ENCODE results near the gene GNB1.
"Not testable (repeated sequence)": the region's sequence is repeated elsewhere in the genome, so short reads cannot be mapped to it uniquely, and the experiment has no call there.

GNB1 gene

DNA sequence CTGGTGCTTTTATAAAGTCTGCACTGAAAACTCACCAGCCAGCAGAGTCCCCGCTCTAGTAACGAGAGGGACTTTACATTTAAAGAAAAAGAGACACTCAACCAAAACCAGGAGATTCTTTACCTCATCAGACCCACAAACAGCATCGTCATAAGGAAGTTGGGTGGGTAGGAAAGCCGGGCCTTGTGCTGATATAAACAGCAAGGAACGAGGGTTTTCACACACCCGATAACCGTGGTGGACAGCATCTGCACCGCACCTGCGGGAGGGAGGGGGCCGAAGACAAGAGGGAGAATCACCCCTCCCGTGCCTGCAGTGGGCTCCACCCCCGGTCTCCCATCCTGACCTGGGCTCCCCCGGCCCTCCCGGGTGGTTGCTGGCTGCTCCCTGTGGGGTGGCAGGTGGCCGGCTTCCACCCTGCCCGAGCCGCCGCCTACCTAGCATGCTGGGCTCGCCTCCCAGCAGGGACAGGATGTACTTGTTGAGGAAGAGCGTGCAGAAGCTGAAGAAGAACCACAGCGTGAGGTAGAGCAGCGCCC is 152.0 kb downstream of the GNB1 start:
- CTCF ChIA-PET; DNase-seq (ENCODE audit: extremely low spot score); POLR2A ChIA-PET: not testable (repeated sequence)

DNA sequence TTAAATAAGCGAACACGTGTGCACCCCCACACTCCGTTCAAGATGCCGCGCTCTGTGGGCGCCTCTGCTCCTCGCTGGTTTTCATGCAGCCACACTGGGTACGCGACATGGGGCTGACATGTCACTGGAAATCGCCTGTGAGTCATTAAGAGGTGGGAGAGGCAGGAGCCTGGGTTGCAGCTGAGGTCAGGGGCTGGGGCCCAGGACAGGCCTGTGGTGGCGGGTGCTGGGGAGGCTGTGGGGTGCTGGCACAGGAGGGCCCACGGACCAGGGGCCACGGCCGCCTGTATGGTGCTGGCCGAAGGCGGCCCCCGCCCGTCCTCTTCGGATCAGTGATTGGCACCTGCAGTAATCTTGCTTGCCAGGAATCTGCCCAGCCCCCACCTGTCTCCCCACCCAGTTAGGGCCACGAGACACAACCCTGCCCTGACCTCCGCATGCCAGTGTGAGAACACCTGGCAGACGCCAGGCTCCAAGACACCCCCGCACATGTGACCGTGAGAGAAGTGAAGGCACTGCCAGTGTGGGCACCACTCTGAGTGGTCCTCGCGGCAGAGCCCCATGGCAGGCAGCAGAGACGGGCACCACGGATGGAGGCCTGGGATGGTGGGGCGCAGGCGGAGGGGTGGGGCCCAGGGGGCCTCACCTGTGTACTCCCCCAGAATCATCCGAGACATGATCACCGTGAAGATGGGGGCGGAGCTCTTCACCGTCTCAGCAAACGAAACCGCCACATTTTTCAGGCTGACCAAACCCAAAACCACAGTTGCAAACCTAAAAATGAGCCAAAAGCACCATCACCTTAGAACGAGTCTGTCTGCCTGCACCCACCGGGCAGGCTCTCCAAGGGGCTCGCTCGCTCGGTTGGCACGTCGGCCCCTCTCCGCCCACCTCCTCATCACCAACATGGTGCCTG is 153.0 kb downstream of the GNB1 start:
- DNase-seq (ENCODE audit: extremely low spot score); POLR2A ChIA-PET; CTCF ChIA-PET: not testable (repeated sequence)
